GM10847 (cell line): ENCODE results near the gene IGFL3.

Experiments used
- POLR2A ChIP-seq: IDR thresholded peaks from 2 replicates; pipeline ENCODE4 v1.6.1; 2011; ENCODE audit not compliant: insufficient read length; ENCODE audit errors: extremely low read depth

The IGFL3 gene

DNA sequence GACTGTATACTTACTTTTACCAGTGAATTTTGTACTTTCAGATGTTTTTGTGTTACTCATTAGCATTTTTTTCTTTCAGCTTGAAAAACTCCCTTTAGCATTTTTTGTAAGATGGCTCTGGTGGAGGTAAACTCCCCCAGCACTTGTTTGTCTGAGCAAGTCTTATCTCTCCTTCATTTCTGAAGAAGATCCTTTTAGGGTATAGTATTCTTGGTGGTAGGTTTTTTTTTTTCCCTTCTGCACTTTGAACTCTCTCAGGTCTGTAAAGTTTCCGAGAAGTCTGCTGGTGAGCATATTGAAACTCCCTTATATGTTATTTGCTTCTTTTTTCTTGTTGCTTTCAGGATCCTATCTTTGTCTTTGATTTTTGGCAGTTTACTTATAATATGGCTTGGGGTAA, 35.1 kb downstream of the IGFL3 start:
- TF ChIP-seq POLR2A: no peak

DNA sequence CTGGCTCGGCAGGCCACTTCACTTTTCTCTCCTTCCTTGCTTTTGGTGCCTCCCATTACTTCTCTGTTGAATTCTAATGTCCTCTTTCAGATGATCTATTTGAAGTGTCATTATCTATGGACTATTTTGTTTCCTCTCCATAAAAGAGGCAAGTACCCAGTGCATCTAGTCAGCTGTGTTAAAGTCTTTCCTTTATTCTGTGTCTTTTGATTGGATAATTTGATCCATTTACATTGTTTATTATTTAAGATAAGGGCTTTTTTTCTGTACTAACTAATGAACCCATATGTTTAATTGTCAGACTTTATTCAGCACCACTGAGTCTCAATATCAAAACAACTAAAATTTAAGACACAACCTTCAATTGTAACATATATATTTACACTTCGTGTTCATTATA, 36.4 kb downstream of the IGFL3 start:
- TF ChIP-seq POLR2A: no peak

DNA sequence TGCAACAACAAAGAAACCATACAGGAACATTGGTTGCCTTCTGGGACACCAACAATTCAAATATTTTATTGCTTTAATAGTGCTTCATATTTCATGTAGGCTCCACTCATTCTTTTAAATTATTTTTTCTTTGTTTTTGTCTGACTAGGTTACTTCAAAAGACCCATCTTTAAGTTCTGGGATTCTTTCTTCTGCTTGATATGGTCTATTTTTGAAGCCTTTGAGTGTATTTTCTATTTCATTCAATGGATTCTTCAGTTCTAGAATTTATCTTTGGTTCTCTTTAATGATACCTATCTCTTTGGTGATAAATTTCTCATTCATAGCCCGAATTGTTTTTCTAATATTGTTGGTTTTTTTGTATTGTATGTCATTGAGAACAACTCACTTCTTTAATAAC, 38.6 kb downstream of the IGFL3 start:
- TF ChIP-seq POLR2A: no peak

DNA sequence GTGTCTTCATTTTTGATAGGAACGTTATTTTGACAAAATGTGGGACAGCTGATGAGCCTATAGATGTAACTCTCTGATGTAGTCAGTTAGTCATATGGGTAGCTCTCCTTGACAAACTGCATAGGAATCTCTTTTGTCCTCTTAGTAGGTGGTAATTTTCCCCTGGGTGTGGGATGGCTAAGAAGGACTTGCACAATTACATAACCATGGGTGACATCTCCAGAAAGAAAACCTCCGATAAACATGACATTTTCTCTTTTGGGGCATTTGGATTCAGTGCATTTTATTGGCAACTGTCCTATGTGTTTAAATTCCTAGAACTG, 41.8 kb downstream of the IGFL3 start:
- no peak for TF ChIP-seq POLR2A

DNA sequence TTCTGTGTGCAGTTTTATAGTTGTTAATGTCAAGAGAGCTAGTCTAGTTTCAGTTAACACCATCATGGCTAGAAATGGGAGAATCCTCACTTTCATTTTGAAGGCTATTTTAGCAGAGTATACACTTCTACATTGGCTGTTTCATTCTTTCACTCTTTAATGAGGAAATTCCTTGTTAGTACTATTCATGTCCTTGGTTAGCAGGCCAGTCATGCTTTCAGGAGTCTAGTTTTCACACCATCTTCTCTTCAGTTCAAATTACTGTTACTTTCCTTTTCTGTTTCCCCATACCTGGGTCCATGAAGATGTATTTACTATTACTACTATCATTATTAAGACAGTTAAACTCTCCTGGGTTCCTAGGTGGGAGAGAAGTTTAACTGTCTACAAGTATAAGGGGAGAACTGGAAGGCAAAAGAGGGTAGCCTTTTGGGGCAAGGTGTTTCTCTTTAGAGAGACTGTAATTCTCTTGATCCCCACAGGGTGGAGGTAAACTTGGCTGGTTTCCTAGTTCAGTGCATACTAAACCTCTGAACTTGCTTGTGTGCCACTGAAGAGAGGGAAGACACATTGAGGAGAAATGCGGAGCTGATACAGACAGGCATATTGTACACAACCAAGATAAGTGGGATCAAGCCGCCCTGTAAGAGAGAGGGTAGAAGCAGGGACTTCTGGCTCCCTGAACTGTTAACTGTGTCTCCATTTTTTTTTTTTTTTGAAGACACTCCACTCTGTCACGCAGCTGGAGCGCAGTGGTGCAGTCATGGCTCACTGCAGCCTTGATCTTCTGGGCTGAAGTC, 42.4 kb downstream of the IGFL3 start:
- TF ChIP-seq POLR2A: no peak

DNA sequence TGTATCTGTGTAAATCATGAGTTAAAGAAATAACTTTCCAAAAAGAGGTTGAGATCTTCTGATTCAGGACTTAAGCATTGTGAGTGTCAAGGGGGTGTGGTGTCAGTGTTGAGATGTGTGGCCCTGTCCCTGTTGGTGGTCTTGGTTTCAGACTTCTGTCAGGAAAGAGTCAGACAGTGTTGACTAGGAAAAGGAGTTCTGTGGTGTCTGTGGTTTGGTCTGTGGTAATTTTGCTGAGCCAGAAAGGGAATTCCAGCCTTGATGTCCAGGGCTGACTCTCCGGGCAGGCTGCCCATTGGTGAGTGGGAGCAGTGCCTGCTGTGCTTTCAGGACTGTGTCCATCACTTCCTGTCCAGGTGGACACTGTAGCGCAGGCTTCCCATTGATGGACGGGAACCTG, 43.9 kb downstream of the IGFL3 start:
- TF ChIP-seq POLR2A: no peak

DNA sequence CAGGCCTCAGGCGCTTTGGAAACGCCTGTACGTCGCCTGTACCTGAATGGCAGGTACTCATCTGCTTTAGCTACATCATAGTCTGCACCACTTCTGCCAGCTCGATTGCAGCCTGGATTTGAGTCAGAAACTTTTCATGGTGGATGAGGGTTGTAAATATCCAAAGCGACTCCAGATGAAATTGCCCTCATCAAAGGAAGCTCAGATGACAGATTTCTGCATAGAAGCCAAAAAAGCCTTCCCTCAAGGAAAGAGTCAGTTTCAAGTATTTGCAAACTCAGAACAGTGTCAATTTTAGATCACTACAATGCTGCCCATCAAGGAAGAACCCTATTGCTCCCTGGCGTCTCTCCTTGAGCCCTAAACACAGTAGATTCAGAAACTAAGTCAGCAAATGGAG, 44.9 kb downstream of the IGFL3 start:
- TF ChIP-seq POLR2A: no peak

DNA sequence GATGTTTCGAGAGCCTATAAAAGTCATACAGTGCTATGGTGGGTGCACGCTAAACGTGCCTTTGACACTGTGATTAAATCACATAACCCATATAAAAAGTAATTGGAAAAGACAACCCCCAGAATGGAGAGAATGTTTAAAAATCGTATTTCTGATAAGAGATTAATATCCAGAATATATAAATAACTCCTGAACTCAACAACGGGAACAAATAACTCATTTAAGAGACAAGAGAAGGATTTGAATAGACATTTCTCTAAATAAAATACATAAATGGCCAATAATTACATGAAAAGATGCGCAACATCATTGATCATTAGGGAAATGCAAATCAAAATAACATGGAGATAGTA, 46.7 kb downstream of the IGFL3 start:
- TF ChIP-seq POLR2A: no peak

DNA sequence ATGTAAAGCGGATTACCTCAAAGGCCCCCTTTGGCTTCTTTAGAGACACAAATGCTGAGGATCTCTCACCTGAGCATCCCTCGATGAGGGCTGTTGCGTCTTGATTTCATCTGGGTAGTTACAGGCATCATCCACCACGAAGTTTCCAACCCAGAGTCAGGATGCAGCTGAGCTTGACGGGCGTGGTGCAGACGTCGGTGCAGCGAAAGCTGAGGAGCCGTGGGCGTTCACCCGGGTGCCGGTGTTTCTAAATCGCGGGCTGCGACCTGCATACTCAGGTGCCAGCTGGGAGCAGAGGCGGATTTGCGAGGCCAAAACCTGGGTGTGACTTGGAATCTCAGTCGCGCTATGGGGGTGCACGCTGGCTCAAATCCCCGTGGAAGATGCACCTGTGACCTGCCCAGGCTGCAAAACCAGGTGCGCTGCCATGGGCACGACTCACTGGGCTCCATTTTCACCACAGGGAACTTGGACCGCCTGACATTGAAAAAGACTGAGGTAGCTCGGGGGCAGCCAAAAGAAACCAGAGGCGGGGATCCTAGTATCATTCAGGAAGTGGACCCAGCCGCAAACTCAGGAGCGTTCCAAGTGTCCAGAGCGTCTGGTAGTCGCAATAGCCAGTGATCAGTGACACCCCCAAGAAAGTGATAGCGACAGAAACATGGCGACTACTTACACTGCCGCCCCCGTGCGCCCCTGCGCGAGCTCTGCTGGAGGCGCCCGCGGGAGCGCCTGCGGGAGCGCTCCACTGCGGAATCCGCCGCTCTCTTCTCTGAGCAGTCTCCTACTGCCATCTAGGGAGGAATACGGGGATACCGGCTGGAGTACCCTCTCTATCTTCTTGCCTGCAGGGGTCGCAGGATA, 47.3 kb downstream of the IGFL3 start:
- TF ChIP-seq POLR2A: no peak

DNA sequence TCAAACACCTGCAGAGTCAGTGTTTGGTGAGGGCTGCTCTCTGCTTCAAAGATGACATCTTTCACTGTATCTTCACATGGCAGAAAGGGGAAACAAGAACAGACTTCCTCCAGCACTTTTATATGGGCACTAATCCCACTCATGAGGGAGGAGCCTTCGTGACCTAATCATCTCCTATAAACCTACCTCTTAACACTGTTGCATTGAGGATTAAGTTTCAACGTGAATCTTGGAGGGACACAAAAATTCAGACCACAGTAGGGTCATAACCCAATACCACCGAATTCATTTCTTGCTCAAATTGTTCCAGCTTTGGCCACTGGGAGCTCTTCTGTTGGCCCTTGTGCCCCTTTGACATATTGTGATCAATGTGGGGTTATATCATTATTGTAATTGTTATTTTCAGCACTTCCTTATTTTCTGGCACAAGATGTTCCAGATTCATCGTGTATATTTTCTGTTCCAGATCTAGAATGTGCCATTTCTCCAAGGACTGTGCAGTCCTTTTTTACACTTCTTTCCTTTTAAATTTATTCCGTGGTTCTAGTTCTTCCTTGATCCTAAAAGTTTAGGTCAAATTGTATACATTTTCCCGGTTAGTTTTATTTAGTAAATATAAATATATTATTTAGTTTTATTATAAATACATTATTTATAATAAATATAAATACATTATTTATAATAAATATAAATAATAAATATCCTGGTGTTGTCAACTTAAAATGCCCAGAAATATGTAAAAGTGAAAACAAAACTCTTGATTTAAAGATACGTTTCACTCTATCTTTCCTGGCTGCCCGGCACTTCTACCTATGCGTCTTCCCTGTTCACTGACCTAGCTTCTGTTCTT, 48.2 kb downstream of the IGFL3 start:
- no peak for TF ChIP-seq POLR2A

DNA sequence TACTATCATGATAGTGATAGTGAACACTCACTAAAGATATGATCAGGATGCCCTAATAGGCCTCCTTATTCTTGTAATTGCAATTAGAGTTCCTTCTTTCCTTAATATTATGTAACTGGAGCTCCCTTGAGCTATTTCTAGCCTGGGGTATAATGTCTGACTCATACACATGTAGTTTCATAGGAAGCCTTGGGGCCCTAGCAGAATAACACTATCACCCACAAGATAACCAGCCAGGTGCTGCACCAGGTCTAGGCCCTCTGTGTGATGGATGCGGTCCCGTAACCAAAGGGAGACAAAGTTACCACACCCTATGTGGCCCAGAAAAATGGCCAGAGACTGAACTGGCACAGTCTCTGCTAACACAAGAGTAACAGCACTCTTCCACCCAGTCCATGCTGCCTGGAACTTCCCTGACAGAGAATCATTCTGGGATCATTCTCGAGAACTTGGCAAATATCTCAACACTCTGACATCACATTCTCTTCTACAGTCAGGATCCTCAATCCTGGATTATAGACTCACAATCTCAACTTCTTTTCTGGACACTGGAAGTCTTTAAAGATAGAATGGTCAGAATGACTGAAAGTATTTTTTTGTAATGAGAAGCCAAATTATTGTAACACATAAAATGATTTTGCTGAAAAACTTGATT, 51.1 kb downstream of the IGFL3 start:
- TF ChIP-seq POLR2A: no peak
